Uterus (tissue), 4 donors: ENCODE measurements around the gene SPOCK1. TPM values are rescaled to one million over a fixed set of nuclear protein-coding genes. Genes with fewer than 3 reads are reported as not detected.

Source experiments
- DNase-seq, 2 donors: peaks; one replicate each; pipeline ENCODE4 v3.0.0-alpha.2; 2019 to 2020
- H3K27ac ChIP-seq, 2 donors: fragments of 200-600 bp; sonication (generic); 1 replicate in 1 of 2; 2 replicates in 1 of 2; pipeline ENCODE4 v1.5.1; 2016 to 2018
- H3K27me3 ChIP-seq, 2 donors: fragments of 200-600 bp; sonication (generic); one replicate each; pipeline ENCODE4 v1.5.1; 2018 to 2019; ENCODE audit warnings: control low read depth in 1 of 2
- H3K36me3 ChIP-seq, 2 donors: fragments of 200-600 bp; sonication (generic); one replicate each; pipeline ENCODE4 v1.5.1; 2019; ENCODE audit warnings: control low read depth in 1 of 2
- H3K4me1 ChIP-seq, 2 donors: fragments of 200-600 bp; sonication (generic); one replicate each; pipeline ENCODE4 v1.5.1; 2018 to 2019; ENCODE audit warnings: control low read depth in 1 of 2
- H3K4me3 ChIP-seq, 2 donors: fragments of 200-600 bp; sonication (generic); 1 replicate in 1 of 2; 2 replicates in 1 of 2; pipeline ENCODE4 v1.5.1; 2018 to 2019; ENCODE audit warnings: mild to moderate bottlenecking in 1 of 2
- H3K9me3 ChIP-seq, 2 donors: fragments of 200-600 bp; sonication (generic); one replicate each; pipeline ENCODE4 v1.5.1; 2019; ENCODE audit warnings: control low read depth in 1 of 2
- CTCF ChIP-seq, 4 experiments: fragments of 200-600 bp in 2 of 4; fragments of 450-650 bp in 2 of 4; sonication (generic) in 2 of 4; IDR thresholded peaks; one replicate each; pipeline ENCODE4 v1.5.1; 2016 to 2019; ENCODE audit warnings: antibody characterized with exemption in 4 of 4, mild to moderate bottlenecking in 2 of 4, moderate library complexity in 1 of 4
- POLR2A ChIP-seq, 2 donors: fragments of 450-650 bp; IDR thresholded peaks; one replicate each; pipeline ENCODE4 v1.6.1; 2016; ENCODE audit warnings: antibody characterized with exemption in 2 of 2, mild to moderate bottlenecking in 1 of 2, moderate library complexity in 1 of 2
- intact Hi-C: fragments of 100-400 bp; cut with DNase I; formaldehyde crosslinking; loops from one replicate; pipeline ENCODE4 v1.15.1; 2023; ENCODE audit warnings: low total_unique reads
- total RNA-seq, 4 donors: library from RNA; depleted of rRNA in 3 of 4; stranded (reverse); fragments of >200 nt in 3 of 4; gene quantifications; one replicate each; pipeline versions ENCODE4 v1.1.0 to v1.2.4, GENCODE V29; 2014 to 2023
- donor health status: DM: yes; HTN: yes; CAD: no.

SPOCK1 gene
- total RNA-seq, 4 donors from 2014 or later, result 31.8 to 131 (median 45.1) TPM

GRCh38 chr5:137164961-137165360, 334.2 kb downstream of the SPOCK1 start:
- Histone ChIP-seq H3K9me3 (no peaks in the 10 kb centered on the region), H3K36me3 (no peaks in the 10 kb centered on the region), H3K4me3 (no peak overlapping the region), H3K27me3 (no peaks in the 10 kb centered on the region), H3K27ac (no peak overlapping the region), H3K4me1 (no peaks in the 10 kb centered on the region)
- DNase-seq, result no peak
- intact Hi-C loops, result no loop called here
- TF ChIP-seq POLR2A (IDR thresholded peaks at IDR 0.05), result no peak
- no peak for TF ChIP-seq CTCF (IDR thresholded peaks at IDR 0.05)

- no peaks in the 10 kb centered on the region for H3K36me3 ChIP-seq
These were observed 334.6 kb downstream of the SPOCK1 start for GRCh38 chr5:137164536-137164935.

GRCh38 chr5:137158691-137159090, 340.4 kb downstream of the SPOCK1 start:
- TF ChIP-seq POLR2A (IDR thresholded peaks at IDR 0.05) (no peak), CTCF (IDR thresholded peaks at IDR 0.05) (no peak)
- Histone ChIP-seq H3K9me3 (no peaks in the 10 kb centered on the region), H3K4me3 (no peak overlapping the region)

More at GRCh38 chr5:137164536-137164935, 334.6 kb downstream of the SPOCK1 start:
- no peak for DNase-seq
- no peak overlapping the region for H3K4me3 ChIP-seq
- no peaks in the 10 kb centered on the region for H3K9me3 ChIP-seq
- H3K27me3 ChIP-seq, result no peaks in the 10 kb centered on the region
- no peak overlapping the region for H3K27ac ChIP-seq
- TF ChIP-seq POLR2A (IDR thresholded peaks at IDR 0.05) (no peak), CTCF (IDR thresholded peaks at IDR 0.05) (no peak)
- intact Hi-C loops, result no loop called here
- H3K4me1 ChIP-seq, result no peaks in the 10 kb centered on the region

GRCh38 chr5:137156180-137156579, 342.9 kb downstream of the SPOCK1 start:
- Histone ChIP-seq H3K36me3 (no peaks in the 10 kb centered on the region), H3K27me3 (no peaks in the 10 kb centered on the region), H3K27ac (no peak overlapping the region), H3K4me3 (no peak overlapping the region), H3K4me1 (no peaks in the 10 kb centered on the region), H3K9me3 (no peaks in the 10 kb centered on the region)
- intact Hi-C loops, result no loop called here
- no peak for TF ChIP-seq CTCF (IDR thresholded peaks at IDR 0.05)
- TF ChIP-seq POLR2A (IDR thresholded peaks at IDR 0.05), result no peak
- no peak for DNase-seq

More at GRCh38 chr5:137158691-137159090, 340.4 kb downstream of the SPOCK1 start:
- H3K4me1 ChIP-seq, result no peaks in the 10 kb centered on the region
- H3K27ac ChIP-seq, result no peak overlapping the region
- no peak for DNase-seq
- intact Hi-C loops, result no loop called here
- H3K27me3 ChIP-seq, result no peaks in the 10 kb centered on the region
- no peaks in the 10 kb centered on the region for H3K36me3 ChIP-seq

- no peak for DNase-seq
- H3K4me3 ChIP-seq, result no peak overlapping the region
- intact Hi-C loops, result no loop called here
- no peaks in the 10 kb centered on the region for H3K36me3 ChIP-seq
- H3K9me3 ChIP-seq, result no peaks in the 10 kb centered on the region
- no peak overlapping the region for H3K27ac ChIP-seq
- H3K4me1 ChIP-seq, result no peaks in the 10 kb centered on the region
- no peaks in the 10 kb centered on the region for H3K27me3 ChIP-seq
- TF ChIP-seq POLR2A (IDR thresholded peaks at IDR 0.05) (no peak), CTCF (IDR thresholded peaks at IDR 0.05) (no peak)
These were observed 343.7 kb downstream of the SPOCK1 start for GRCh38 chr5:137155261-137156000.
